RWPE1 (cell line): ENCODE results near the gene TSSK6.
A peak's percentile ranks its signal among the peaks of the same experiment; 100 is the strongest.

ENCODE experiments used
- CTCF ChIA-PET: fragments of 350-600 bp; sonication (Branson Sonifier 250); formaldehyde crosslinking; extraction: SDS; loops from one replicate; lab custom pipeline; 2021; lab: Yijun Ruan, JAX
- POLR2A ChIA-PET: fragments of 400-600 bp; formaldehyde crosslinking; extraction: SDS; loops from one replicate; lab custom pipeline; 2020; ENCODE audit warnings: antibody characterized with exemption; ENCODE audit not compliant: low non-redundant PET; lab: Yijun Ruan, JAX
- DNase-seq: peaks from one replicate; pipeline ENCODE4 v3.0.0; 2012; ENCODE audit warnings: low spot score
- H3K27ac ChIP-seq: fragments of 450-650 bp; 2 replicates; pipeline ENCODE4 v1.5.1; 2017
- TF ChIP-seq, protein P1 (sequence below): fragments of 450-650 bp; conservative IDR thresholded peaks from 2 replicates; pipeline ENCODE4 v1.5.1; 2017; ENCODE audit warnings: low read depth, mild to moderate bottlenecking

TSSK6 gene

DNA sequence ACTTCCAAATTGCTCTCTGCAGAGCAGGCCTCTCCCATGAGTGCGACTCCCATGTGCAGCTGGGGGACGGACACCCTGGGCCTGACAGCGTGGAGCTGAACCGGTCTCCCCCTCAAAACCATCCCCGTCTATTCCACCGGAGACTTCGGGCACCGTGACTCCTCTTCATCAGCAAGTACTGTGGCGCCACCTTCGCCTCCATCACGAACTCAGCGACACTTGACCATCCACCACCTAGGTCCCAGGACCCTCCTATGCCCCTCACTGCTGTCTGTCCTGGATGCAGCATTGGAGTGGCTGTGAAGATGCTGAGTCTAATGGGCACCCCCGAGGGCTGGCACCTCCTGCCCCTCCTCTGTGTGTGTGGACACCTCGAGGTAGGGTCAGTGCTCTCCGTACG is 43.3 kb upstream of the TSSK6 start:
- ChIA-PET POLR2A (no interaction called here), CTCF (interaction anchor here (0.6 kb wide), 1 partner anchor 77 kb away, joined by 8 read pairs; no protein-coding TSS in a partner anchor)
- TF ChIP-seq, protein P1, sequence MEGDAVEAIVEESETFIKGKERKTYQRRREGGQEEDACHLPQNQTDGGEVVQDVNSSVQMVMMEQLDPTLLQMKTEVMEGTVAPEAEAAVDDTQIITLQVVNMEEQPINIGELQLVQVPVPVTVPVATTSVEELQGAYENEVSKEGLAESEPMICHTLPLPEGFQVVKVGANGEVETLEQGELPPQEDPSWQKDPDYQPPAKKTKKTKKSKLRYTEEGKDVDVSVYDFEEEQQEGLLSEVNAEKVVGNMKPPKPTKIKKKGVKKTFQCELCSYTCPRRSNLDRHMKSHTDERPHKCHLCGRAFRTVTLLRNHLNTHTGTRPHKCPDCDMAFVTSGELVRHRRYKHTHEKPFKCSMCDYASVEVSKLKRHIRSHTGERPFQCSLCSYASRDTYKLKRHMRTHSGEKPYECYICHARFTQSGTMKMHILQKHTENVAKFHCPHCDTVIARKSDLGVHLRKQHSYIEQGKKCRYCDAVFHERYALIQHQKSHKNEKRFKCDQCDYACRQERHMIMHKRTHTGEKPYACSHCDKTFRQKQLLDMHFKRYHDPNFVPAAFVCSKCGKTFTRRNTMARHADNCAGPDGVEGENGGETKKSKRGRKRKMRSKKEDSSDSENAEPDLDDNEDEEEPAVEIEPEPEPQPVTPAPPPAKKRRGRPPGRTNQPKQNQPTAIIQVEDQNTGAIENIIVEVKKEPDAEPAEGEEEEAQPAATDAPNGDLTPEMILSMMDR, result no peak
- no peak overlapping the region for H3K27ac ChIP-seq
- no peak for DNase-seq

DNA sequence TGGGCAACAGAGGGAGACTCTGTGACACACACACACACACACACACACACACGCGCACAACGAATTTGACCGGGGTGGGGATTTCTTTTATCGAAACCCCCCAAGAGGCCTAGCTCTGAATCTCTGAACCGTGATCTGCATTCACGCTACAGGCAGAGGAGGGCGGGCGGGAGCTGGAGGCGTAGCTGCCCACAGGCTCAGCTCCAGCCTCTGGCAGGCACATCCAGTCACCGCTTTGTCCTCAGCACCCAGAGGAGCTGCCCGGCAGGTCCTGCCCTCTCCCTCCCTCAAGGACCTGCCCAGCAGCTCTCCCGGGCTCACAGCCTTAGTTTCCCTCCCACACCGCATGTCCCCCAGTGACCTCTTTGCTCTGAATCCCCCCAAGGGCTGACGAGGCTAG is 42.7 kb upstream of the TSSK6 start:
- no peak for DNase-seq
- no peak overlapping the region for H3K27ac ChIP-seq
- ChIA-PET CTCF (interaction anchor here (0.6 to 0.8 kb wide), 2 partner anchors 25 to 78 kb away, joined by 4 to 8 read pairs; no protein-coding TSS in a partner anchor), POLR2A (no interaction called here)
- TF ChIP-seq, protein P1, result no peak

DNA sequence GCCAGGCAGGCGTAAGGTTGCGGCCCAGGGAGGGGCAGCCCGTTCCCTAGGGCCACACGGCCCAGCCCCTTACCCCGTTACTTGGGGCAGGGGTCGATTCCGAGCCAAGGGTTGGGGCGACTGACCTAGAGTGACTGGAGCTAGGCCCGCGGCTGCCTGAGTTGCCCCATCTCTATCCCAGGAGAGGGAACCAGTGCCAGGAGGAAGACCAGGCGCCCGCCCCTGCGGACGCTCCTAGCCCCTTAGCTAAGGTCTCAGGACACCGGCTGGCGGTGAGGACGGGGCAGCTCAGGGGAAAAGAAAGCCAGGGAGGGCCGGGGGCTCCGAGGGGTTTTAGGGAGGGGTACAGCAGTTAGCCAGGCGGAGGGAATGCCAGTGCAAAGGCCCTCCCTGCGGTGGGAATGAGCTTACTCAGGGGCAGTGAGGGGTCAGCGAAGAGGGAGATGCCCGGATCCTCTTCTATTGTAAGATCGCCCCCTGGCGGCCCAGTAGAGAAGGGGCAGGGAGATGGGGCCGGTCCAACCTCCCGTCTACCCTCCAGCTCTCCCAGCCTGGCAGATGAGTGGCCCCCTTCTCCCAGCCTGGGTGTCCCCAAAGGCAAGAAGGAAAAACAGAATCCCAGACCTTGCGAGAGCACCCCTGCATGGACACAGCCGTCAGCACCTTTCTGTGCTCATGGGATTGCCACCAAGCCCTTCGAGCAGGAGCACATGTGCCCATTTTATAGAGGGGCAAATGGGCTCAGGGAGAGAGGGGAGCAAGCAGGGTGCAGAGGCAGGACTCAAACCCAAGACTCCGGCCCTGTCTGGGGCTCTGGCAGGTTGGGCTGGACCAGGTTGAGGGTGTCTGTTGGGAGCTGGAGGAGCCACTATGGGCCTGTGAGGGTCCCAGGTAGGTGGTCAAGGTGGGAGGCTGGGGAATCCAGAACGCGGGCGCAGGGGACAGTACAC is 39.0 kb upstream of the TSSK6 start:
- no peak for DNase-seq
- H3K27ac ChIP-seq, result no peak overlapping the region
- ChIA-PET POLR2A (no interaction called here), CTCF (interaction anchor here (0.5 to 2.2 kb wide), 17 partner anchors 11 to 304 kb away, joined by 3 to 13 read pairs (median 4); partner anchors contain the start of gene GMIP)
- TF ChIP-seq, protein P1, result peak; percentile 74

DNA sequence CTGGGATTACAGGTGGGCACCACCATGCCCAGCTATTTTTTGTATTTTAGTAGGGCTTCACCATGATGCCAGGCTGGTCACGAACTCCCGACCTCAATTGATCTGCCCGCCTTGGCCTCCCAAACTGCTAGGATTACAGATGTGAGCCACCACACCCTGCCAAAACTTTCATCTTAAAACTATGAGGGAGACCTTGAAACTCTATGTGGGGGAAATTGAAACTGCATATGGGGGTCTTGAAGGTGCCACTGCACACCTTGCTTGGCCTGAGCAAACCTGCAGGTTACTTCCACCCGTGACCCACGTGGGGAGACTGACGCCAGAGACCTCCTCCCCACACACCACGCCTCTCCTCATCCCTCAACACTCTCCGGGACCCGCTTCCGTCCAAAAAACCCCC is 38.3 kb upstream of the TSSK6 start:
- CTCF ChIA-PET, result interaction anchor here (0.6 to 2.2 kb wide), 14 partner anchors 10 to 305 kb away, joined by 3 to 13 read pairs (median 4); partner anchors contain the start of gene GMIP
- no peak overlapping the region for H3K27ac ChIP-seq
- POLR2A ChIA-PET, result no interaction called here
- TF ChIP-seq, protein P1, result no peak
- no peak for DNase-seq

DNA sequence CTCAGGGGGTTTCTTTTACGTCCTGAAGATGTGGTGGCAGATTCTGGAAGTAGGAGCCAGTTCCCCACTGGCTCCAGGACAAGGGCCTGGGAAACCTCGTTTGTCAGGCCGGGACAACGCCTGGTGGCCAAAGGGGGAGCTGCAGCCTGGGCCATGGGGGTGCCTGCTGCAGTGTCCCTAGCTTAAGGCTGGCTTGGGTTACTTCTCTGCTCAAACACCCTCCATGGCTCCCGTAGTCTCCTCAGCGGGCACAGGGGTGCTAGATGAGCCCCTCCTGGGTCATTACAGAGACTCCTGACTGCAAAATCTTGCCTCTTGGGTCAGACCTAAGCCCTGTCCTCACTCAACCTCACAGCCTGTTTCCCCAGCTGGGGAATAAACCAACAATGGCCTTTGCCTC is 37.5 kb upstream of the TSSK6 start:
- POLR2A ChIA-PET, result interaction anchor here (0.6 kb wide), 1 partner anchor 21 kb away, joined by 3 read pairs; no protein-coding TSS in a partner anchor
- CTCF ChIA-PET, result interaction anchor here (0.6 to 2.8 kb wide), 10 partner anchors 9 to 98 kb away, joined by 3 to 25 read pairs (median 4); no protein-coding TSS in a partner anchor
- peak; percentile 57 for DNase-seq
- TF ChIP-seq, protein P1, result peak; percentile 70
- H3K27ac ChIP-seq, result peak overlapping the region; percentile 18; the same call in 1 of the 2 replicates

DNA sequence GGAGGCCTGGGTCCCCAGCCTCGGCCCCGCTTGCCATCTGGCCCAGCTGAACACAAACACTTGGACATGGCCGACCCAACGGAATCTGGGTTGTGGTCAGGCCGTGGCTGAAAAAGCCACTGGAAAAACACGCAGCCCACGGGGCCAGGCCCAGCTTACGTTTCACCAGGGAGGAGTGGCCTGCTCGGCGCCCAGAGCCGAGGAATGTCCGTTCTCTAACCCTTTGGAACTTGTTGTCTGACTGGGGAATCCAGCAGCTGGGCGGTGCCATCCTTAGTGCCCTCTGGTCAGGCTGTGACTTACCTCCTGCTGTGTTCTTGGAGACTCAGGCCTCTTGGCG is 36.5 kb upstream of the TSSK6 start:
- TF ChIP-seq, protein P1, result no peak
- peak overlapping the region; percentile 18; the same call in 1 of the 2 replicates for H3K27ac ChIP-seq
- ChIA-PET POLR2A (no interaction called here), CTCF (interaction anchor here (0.8 to 2.8 kb wide), 7 partner anchors 8 to 99 kb away, joined by 3 to 25 read pairs (median 4); no protein-coding TSS in a partner anchor)
- DNase-seq, result no peak
